ENCODE results near the gene ZNF608. TPM values are rescaled to one million over a fixed set of nuclear protein-coding genes. Genes with fewer than 3 reads are reported as not detected.
A peak's percentile ranks its signal among the peaks of the same experiment; 100 is the strongest.

The ZNF608 gene
- polyA plus RNA-seq, 10 donors = 17.5 to 30.4 (median 24.2) TPM

- no peak for DNase-seq
These were observed 6.8 kb downstream of the ZNF608 start for GRCh38 chr5:124739634-124740025.

GRCh38 chr5:124738681-124739633, 7.5 kb downstream of the ZNF608 start:
- DNase-seq = no peak

GRCh38 chr5:124737651-124738050, 8.8 kb downstream of the ZNF608 start:
- no peak for DNase-seq

GRCh38 chr5:124736805-124737188, 9.6 kb downstream of the ZNF608 start:
- no peak for DNase-seq

- peak in 2 of 3 donors; percentile 70 to 73 for DNase-seq
These were observed 10.2 kb downstream of the ZNF608 start for GRCh38 chr5:124736082-124736804.

GRCh38 chr5:124735169-124735858, 11.1 kb downstream of the ZNF608 start:
- DNase-seq = peak in 2 of 3 donors; percentile 71 to 84

- DNase-seq = no peak
These were observed 11.8 kb downstream of the ZNF608 start for GRCh38 chr5:124734574-124735168.

GRCh38 chr5:124733329-124733650, 13.1 kb downstream of the ZNF608 start:
- DNase-seq = no peak

- no peak for DNase-seq
These were observed 13.8 kb downstream of the ZNF608 start for GRCh38 chr5:124732428-124733328.

GRCh38 chr5:124730381-124730780, 16.1 kb downstream of the ZNF608 start:
- DNase-seq = no peak

GRCh38 chr5:124729720-124730359, 16.6 kb downstream of the ZNF608 start:
- DNase-seq = no peak

GRCh38 chr5:124728968-124729332, 17.5 kb downstream of the ZNF608 start:
- DNase-seq = no peak

GRCh38 chr5:124728331-124728967, 18.0 kb downstream of the ZNF608 start:
- DNase-seq = no peak

GRCh38 chr5:124726631-124727362, 19.6 kb downstream of the ZNF608 start:
- DNase-seq = no peak

GRCh38 chr5:124725622-124726258, 20.7 kb downstream of the ZNF608 start:
- no peak for DNase-seq

GRCh38 chr5:124725040-124725434, 21.4 kb downstream of the ZNF608 start:
- no peak for DNase-seq

- no peak for DNase-seq
These were observed 21.9 kb downstream of the ZNF608 start for GRCh38 chr5:124724357-124725039.

- no peak for DNase-seq
These were observed 25.2 kb downstream of the ZNF608 start for GRCh38 chr5:124721229-124721735.

All from muscle of back (tissue), 11 donors.